GM12873 (cell line): ENCODE data around the gene SIAH2.

Experiments used
- CTCF ChIP-seq: IDR thresholded peaks from 2 replicates; pipeline ENCODE4 v1.5.1; 2012; ENCODE audit warnings: low read depth, mild to moderate bottlenecking, moderate library complexity, low read length, control low read depth; ENCODE audit not compliant: insufficient read depth; ENCODE audit errors: missing control alignments

The SIAH2 gene

GRCh38 chr3:150762662-150763121, 277 bp downstream of the SIAH2 start:
- no peak for TF ChIP-seq CTCF

- TF ChIP-seq CTCF = no peak
Measured at GRCh38 chr3:150761831-150762661, 923 bp downstream of the SIAH2 start.

GRCh38 chr3:150760431-150761200, 2.4 kb downstream of the SIAH2 start:
- no peak for TF ChIP-seq CTCF

GRCh38 chr3:150759947-150760346, 3.0 kb downstream of the SIAH2 start:
- TF ChIP-seq CTCF = no peak

- TF ChIP-seq CTCF = no peak
Measured at GRCh38 chr3:150759319-150759718, 3.6 kb downstream of the SIAH2 start.

- TF ChIP-seq CTCF = no peak
Measured at GRCh38 chr3:150757768-150758167, 5.2 kb downstream of the SIAH2 start.

GRCh38 chr3:150757364-150757763, 5.6 kb downstream of the SIAH2 start:
- TF ChIP-seq CTCF = no peak
